Colonic mucosa (tissue), 4 donors: ENCODE results near the gene RHOU. TPM values are rescaled to one million over a fixed set of nuclear protein-coding genes. Genes with fewer than 3 reads are reported as not detected.

Experiments
- DNase-seq: peaks from one replicate; pipeline ENCODE4 v3.0.0-alpha.2; 2020
- H3K27ac ChIP-seq: fragments of 200-600 bp; one replicate; pipeline ENCODE4 v1.8.0; 2021
- H3K27me3 ChIP-seq: fragments of 200-600 bp; one replicate; pipeline ENCODE4 v1.8.0; 2021
- H3K36me3 ChIP-seq: fragments of 200-600 bp; one replicate; pipeline ENCODE4 v1.8.0; 2021
- H3K4me1 ChIP-seq: fragments of 200-600 bp; one replicate; pipeline ENCODE4 v1.8.0; 2021; ENCODE audit warnings: mild to moderate bottlenecking
- H3K4me3 ChIP-seq: fragments of 200-600 bp; one replicate; pipeline ENCODE4 v1.8.0; 2021
- H3K9ac ChIP-seq, 2 donors: one replicate each; pipeline ENCODE4 v1.7.0; 2013; ENCODE audit warnings: control low read depth in 2 of 2, low read depth in 2 of 2, low read length in 2 of 2
- H3K9me3 ChIP-seq: fragments of 200-600 bp; one replicate; pipeline ENCODE4 v1.8.0; 2021
- CTCF ChIP-seq: fragments of 200-600 bp; IDR thresholded peaks from one replicate; pipeline ENCODE4 v1.8.0; 2022; ENCODE audit warnings: antibody characterized with exemption, mild to moderate bottlenecking
- intact Hi-C: fragments of 100-400 bp; cut with DNase I; formaldehyde crosslinking; loops from one replicate; pipeline ENCODE4 v1.14.1; 2022
- total RNA-seq, 2 donors: library from RNA; stranded (reverse); fragmentation: NEBNext Ultra II Directional in 1 of 2; extraction: Animal tissue kit (Norgen Biotek cat#: 25700) in 1 of 2; gene quantifications; one replicate each; pipeline ENCODE4 v1.2.1, GENCODE V29; 2021
- donor health status: healthy.
- donor health status: DM: no; HTN: no; CAD: no.
- donor health status: DM: no; HTN: no; CAD: no.

The RHOU gene
- total RNA-seq, 2 donors from 2014 or later, result 13.3 to 24.3 TPM

GRCh38 chr1:228744918-228745317 is 9.6 kb downstream of the RHOU start:
- Histone ChIP-seq H3K4me3 (no peak overlapping the region), H3K36me3 (no peaks in the 10 kb centered on the region), H3K9ac (no peak overlapping the region), H3K27me3 (no peaks in the 10 kb centered on the region), H3K4me1 (no peaks in the 10 kb centered on the region), H3K27ac (no peak overlapping the region), H3K9me3 (no peaks in the 10 kb centered on the region)
- DNase-seq, result no peak
- intact Hi-C loops, result no loop called here
- TF ChIP-seq CTCF, result no peak

- H3K36me3 ChIP-seq, result no peaks in the 10 kb centered on the region
- no peaks in the 10 kb centered on the region for H3K27me3 ChIP-seq
- no peak overlapping the region for H3K4me3 ChIP-seq
- no peak overlapping the region for H3K27ac ChIP-seq
- no peak for DNase-seq
- H3K4me1 ChIP-seq, result no peaks in the 10 kb centered on the region
- no peaks in the 10 kb centered on the region for H3K9me3 ChIP-seq
- H3K9ac ChIP-seq, result no peak overlapping the region
- intact Hi-C loops, result no loop called here
- TF ChIP-seq CTCF, result no peak
These were observed 10.2 kb downstream of the RHOU start for GRCh38 chr1:228745497-228745896.

- no peak for TF ChIP-seq CTCF
- intact Hi-C loops, result no loop called here
These were observed 12.1 kb downstream of the RHOU start for GRCh38 chr1:228747301-228747935.

GRCh38 chr1:228748029-228748428 is 12.8 kb downstream of the RHOU start:
- H3K9ac ChIP-seq, result no peak overlapping the region
- no peak overlapping the region for H3K4me3 ChIP-seq
- intact Hi-C loops, result no loop called here
- H3K9me3 ChIP-seq, result no peaks in the 10 kb centered on the region
- no peak for DNase-seq
- H3K27ac ChIP-seq, result no peak overlapping the region
- TF ChIP-seq CTCF, result no peak
- H3K4me1 ChIP-seq, result no peaks in the 10 kb centered on the region
- no peaks in the 10 kb centered on the region for H3K27me3 ChIP-seq
- H3K36me3 ChIP-seq, result no peaks in the 10 kb centered on the region

More at GRCh38 chr1:228747301-228747935, 12.1 kb downstream of the RHOU start:
- Histone ChIP-seq H3K36me3 (no peaks in the 10 kb centered on the region), H3K9me3 (no peaks in the 10 kb centered on the region), H3K4me3 (no peak overlapping the region), H3K4me1 (no peaks in the 10 kb centered on the region), H3K27ac (no peak overlapping the region), H3K9ac (no peak overlapping the region), H3K27me3 (no peaks in the 10 kb centered on the region)
- no peak for DNase-seq

GRCh38 chr1:228748431-228748830 is 13.2 kb downstream of the RHOU start:
- no peaks in the 10 kb centered on the region for H3K27me3 ChIP-seq
- H3K27ac ChIP-seq, result no peak overlapping the region
- no peaks in the 10 kb centered on the region for H3K36me3 ChIP-seq
- TF ChIP-seq CTCF, result no peak
- no peaks in the 10 kb centered on the region for H3K4me1 ChIP-seq
- H3K9me3 ChIP-seq, result no peaks in the 10 kb centered on the region
- H3K9ac ChIP-seq, result no peak overlapping the region
- intact Hi-C loops, result no loop called here
- no peak for DNase-seq
- no peak overlapping the region for H3K4me3 ChIP-seq
